HG03097 (cell line): ENCODE measurements around the gene ENPP6.

Experiments
- ATAC-seq: cut with Tn5 transposase; IDR thresholded peaks from one replicate; pipeline ENCODE4 v1.9.1; 2021; ENCODE audit not compliant: unreplicated experiment, low FRiP score

ENPP6 gene

GRCh38 chr4:184192933-184193332, 24.7 kb downstream of the ENPP6 start:
- no peak for ATAC-seq

GRCh38 chr4:184191267-184191666, 26.4 kb downstream of the ENPP6 start:
- no peak for ATAC-seq

GRCh38 chr4:184190711-184191110, 27.0 kb downstream of the ENPP6 start:
- no peak for ATAC-seq

GRCh38 chr4:184189966-184190365, 27.7 kb downstream of the ENPP6 start:
- ATAC-seq = no peak

DNA sequence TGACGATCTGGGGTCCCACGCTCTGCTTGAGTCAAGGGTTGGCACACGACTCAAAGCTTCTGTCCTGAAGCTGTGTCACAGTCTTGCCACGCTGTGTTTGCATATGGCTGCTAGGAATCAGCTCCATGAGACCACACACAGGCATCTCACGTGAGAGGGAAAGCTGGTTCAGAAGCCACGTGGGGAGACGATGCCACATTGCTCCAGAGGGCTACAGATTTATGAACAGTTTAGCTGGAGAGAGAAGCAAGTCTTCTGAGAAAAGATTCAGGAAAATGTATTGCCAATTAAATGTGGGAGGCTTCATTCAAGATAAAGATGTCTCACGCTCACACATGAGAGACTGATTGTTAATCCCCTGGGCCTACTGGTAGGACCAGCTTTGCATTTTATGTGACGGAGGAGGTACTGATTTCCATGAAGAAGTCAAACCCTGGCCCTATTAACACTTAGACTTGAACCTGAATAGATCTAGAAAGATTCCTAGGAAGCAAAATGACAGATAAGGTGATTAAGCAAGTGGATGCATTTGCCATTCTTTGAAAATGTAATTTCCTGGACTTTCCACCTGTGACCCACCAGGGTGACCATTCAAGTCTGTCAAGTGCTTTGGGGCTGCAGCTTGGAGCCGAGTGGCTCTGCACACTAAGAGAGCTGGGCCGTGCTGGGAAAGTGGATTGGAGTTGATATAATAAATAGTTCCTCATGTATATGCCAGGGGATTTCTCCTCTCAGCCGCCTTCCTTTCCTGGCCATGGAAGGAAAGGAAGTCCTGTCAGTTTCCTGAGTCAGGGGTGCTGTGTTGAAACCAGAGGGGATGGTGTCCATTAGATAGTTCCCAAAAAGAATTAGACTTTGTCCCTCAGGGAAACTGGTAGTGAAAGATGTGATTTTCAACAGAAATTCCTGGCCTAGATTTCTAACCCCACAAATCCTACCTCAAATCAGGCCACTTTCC, 29.0 kb downstream of the ENPP6 start:
- ATAC-seq = no peak

DNA sequence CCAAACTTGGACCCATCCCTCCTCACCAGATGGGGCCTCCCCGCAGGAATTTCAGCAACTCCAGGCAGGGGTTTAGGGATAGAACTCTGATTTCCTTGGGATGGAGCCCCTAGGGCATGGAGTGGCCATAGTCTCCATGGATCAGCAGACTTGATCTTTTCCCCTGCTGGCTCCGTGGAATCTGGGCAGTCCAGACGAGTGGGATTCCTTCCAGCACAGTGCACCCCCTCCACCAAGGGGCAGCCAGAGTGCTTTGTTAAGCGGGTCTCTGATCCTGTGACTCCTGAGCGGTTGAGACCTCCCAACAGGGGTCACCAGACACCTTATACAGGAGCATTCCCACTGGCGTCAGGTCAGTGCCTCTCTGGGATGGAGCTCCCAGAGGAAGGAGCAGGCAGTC, 40.4 kb downstream of the ENPP6 start:
- no peak for ATAC-seq

DNA sequence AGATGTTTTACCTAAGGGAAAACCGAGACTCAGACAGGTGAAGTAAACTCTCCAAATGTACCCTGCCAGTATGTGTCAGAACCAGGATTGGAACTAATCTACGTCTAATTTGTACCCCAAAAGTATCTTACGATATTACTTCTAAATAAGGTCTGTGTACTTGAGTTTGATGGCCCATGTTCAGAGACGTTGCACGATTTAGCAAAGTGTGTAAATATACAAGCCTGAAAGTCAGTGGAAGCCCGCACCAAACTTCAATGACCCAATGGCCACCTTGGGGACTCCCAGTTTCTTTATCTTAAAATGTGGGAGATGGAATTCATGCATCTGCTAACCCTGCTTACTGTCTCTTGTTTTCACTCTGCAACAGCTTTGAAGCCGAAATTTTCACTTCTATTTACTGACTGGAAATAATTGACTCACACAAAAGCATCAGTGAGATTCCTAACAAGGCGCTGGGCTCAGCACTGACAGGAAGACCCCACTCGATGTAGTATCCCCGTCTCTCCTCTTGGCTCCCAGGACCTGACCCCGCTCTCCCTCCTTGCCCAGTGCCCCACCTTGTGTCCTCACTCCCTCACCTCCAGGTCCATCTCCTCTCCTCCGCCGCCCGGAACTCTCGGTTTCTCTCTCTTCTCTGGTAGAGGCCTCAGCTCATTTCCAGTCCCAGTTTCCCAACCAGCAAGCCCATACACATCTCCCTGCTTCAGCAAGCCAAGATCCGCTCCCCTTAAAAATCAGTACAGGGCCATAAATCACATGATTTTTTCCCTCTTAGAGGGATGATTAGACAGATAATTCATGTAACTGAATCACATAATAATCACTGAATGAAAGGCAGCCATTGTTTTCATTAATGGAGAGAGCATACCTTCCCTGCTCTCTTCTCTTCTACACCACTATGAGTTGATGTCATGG, 42.8 kb downstream of the ENPP6 start:
- no peak for ATAC-seq

DNA sequence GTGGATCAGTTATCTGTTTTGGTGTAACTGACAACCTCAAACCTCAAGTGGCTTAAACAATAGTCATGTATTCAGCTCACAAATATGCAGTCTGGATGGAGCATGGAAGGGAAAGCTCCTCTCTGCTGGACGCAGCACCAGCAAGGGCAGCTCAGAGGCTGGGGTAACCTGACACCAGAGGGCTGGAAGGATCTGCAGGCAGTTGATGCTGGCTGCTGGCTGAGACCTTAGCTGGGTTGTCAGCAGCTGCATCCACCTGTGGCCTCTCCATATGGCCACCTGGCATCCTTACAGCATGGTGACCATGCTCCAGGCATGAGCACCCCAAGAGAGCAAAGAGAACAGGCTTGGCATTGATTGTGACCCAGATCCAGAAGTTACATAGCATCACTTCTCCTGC, 46.7 kb downstream of the ENPP6 start:
- ATAC-seq = no peak

GRCh38 chr4:184169225-184169867, 48.3 kb downstream of the ENPP6 start:
- no peak for ATAC-seq

- ATAC-seq = peak; percentile 90
These were observed 49.2 kb downstream of the ENPP6 start for GRCh38 chr4:184168406-184169019.

DNA sequence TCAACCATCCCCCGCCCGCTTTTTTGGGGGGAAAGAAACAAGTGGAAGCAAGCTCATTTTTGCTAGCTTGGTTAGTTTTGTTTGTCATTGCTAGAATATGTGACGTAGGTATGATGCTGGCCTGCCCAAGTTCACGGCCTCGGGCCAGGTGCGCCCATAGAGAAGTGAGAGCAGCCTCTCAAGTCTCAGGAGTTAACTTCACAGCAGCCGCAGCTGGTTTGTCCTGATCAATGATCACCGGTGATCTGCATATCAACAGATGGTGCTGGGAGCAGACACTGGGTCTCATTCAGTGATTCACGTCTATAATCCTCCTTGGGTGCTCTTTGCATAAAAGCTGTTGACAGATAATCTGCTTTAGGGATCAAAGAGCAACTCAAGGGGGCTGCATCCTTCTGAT, 50.1 kb downstream of the ENPP6 start:
- ATAC-seq = no peak

DNA sequence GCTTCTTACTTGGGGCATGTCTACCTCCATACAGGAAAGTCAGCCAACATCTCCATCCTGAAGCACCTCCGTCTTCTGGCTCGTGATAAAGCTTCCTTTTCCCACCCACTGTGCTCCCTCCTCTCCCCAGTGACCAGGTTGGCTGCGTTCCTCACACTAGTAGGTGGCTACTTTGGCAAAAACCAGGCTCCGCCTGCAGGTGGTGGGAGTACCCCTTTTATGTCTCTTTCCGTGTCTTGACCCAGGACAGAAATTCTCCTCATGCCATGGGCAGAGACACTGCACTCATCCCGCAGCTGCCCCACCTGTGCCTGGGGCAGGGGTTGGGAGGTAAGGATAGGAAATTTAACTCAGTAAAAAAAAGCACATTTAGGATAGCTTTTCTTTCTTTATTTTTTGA, 50.9 kb downstream of the ENPP6 start:
- ATAC-seq = no peak

DNA sequence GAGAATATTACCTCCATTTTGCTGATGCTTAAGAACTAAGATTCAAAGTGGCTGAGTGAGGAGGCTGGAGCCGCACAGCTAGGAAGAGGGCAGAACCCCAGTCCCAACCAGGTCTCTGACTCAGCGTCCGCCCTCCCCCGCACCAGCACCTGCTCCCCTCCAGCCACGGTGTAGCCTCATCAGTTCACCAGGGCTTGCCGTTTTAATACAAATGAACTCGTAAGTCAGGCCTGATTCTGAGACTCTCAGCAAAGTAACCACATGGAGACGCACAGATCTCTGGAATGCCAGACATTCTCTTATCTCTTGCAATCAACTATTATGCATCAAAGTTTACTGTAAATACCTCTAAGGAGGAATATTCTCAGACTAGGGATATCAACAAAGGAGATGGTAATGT, 52.4 kb downstream of the ENPP6 start:
- no peak for ATAC-seq

DNA sequence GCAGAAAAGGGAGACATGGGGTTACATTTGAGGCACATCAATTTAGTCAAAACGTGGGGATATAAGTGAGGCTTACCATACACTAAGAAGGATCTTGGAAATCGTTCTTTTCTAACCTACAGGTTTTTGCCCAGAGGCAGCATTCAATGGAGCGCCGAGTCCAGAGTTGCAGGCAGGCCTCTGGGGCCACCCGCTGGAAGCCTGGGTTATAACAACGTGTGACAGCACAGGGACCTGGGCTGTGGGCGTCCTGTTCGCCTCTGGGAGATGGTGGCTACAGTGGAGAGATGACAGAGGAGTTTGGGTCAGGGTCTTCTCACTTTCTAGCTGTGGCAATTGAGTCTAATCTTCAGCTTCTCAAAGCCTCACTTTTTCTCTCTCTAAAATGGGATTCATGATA, 53.9 kb downstream of the ENPP6 start:
- ATAC-seq = no peak

DNA sequence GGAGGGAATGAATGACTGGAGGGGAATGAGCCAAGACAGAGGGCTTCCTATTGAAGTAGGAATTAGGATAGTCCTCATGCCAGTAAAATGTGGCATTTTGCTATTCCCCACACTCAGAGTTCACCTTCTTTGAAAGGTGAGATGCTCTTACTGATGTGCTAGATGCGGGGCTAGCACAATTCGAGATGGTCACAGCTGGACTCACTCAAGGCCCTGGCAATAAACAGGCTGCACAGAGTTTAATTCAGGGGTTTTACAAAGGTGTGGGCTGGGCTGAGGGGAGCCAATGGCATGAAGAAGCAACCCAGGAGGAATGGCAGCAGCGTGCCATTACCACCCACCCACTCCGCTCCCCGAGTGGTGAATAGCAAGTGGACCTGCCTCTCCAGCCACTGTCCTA, 55.1 kb downstream of the ENPP6 start:
- no peak for ATAC-seq

- ATAC-seq = no peak
These were observed 60.4 kb downstream of the ENPP6 start for GRCh38 chr4:184157322-184157721.

- no peak for ATAC-seq
These were observed 61.3 kb downstream of the ENPP6 start for GRCh38 chr4:184156163-184156920.

DNA sequence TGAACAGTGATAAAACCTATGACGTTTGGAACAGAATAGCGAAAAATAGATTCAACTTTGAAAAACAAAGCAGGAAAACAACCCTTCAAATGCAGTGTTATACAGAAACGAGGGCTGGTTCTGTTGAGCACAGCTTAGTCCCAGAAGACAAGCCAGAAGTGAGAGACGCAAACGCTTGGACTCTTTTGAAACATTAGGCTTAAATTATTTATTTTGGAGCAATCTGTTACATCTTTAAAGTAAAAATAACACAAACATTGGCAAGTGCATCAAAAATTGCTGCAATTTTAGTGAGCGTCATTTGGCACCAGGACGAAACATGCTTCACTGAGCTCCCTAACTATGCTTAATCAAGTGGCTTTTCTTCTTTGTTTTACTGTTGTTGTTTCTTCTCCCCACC, 63.5 kb downstream of the ENPP6 start:
- ATAC-seq = no peak

- ATAC-seq = no peak
These were observed 63.9 kb downstream of the ENPP6 start for GRCh38 chr4:184153781-184154180.

- ATAC-seq = no peak
These were observed 65.6 kb downstream of the ENPP6 start for GRCh38 chr4:184151988-184152485.
